HS-27A (cell line): ENCODE data around the gene L3HYPDH.

Experiments used
- DNase-seq: peaks from one replicate; pipeline ENCODE4 v3.0.0-alpha.2; 2012; ENCODE audit warnings: low read depth, missing footprints

Gene L3HYPDH

GRCh38 chr14:59427653-59428580 is 56.3 kb downstream of the L3HYPDH start:
- no peak for DNase-seq

DNA sequence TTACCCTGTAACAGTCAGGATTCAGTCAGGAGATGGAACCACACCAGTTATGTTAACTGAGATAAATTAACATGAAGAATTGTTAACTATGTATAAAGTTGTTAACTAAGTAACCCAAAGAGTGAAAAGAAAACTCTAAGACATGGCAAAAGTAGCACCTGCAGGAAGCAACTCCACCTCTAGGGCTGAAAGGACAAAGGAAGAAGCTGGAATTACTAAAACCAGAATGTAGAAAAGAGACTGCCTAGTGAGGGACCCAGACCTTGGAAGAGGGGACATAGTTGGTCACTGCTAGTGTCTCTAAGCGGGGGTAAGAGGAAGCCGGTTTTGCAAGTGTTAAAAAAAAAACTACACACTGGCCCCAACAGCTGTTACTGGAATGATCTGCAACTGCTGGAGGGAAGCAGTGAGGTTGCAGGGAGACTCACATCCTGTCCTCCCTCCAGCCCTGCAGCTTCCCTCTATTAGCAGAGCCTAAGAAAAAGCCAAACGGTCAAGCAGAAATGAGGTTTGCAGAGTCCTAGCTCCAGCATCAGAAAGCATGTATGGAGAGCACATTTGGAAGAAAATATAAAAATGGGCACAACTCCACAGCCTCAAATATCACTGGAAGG is 58.8 kb downstream of the L3HYPDH start:
- DNase-seq = no peak

DNA sequence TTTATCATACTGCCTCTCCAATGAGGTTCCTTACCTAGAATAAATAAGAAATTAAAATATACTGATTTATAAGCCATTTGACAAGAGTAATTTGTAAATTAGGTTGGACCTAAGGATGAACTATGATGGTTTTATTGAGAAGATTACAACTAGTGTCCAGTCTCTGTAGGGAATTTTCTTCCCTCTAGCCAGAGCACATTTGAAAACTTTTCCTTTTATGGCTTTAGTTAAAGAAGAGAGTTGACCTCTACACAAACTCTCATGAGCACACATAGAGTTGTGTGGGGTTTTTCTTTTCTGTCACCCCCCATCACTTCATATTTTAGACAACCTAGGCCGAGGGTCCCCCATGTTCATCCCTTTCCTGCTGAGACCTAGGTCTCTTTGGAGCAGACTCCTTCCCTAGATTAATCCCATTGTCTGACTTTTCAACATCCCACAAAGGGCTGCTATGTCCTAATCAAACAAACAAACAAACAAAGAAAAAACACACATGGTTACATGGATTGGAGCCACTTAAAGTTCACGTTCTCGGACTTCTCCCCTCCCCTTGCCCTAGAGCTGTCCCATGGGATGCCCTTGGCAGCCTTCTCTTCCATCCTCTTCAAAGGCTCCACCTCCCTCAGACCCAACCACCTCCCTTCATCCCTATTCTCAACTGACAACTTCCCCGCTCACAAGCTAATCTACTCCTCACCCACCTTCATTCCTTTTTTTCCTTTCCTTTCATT is 59.7 kb downstream of the L3HYPDH start:
- DNase-seq = no peak
